Suprapubic skin (tissue), 3 donors: Measurements from ENCODE around the gene NFATC3.

Source experiments
- POLR2A ChIP-seq, 2 donors: fragments of 450-650 bp; IDR thresholded peaks; one replicate each; pipeline ENCODE4 v1.6.1; 2017; ENCODE audit warnings: antibody characterized with exemption in 2 of 2, mild to moderate bottlenecking in 2 of 2, moderate library complexity in 2 of 2
- TF ChIP-seq, protein P1 (sequence below), 2 donors: fragments of 200-600 bp in 1 of 2; fragments of 450-650 bp in 1 of 2; sonication (generic) in 1 of 2; IDR thresholded peaks; one replicate each; pipeline ENCODE4 v1.5.1; 2016 to 2019; ENCODE audit warnings: antibody characterized with exemption in 2 of 2, mild to moderate bottlenecking in 1 of 2, moderate library complexity in 1 of 2

GRCh38 chr16:68085259-68086071, at the start of gene NFATC3:
- TF ChIP-seq, protein P1, sequence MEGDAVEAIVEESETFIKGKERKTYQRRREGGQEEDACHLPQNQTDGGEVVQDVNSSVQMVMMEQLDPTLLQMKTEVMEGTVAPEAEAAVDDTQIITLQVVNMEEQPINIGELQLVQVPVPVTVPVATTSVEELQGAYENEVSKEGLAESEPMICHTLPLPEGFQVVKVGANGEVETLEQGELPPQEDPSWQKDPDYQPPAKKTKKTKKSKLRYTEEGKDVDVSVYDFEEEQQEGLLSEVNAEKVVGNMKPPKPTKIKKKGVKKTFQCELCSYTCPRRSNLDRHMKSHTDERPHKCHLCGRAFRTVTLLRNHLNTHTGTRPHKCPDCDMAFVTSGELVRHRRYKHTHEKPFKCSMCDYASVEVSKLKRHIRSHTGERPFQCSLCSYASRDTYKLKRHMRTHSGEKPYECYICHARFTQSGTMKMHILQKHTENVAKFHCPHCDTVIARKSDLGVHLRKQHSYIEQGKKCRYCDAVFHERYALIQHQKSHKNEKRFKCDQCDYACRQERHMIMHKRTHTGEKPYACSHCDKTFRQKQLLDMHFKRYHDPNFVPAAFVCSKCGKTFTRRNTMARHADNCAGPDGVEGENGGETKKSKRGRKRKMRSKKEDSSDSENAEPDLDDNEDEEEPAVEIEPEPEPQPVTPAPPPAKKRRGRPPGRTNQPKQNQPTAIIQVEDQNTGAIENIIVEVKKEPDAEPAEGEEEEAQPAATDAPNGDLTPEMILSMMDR (IDR thresholded peaks at IDR 0.05) = no peak
- TF ChIP-seq POLR2A (IDR thresholded peaks at IDR 0.05) = peak in 1 of 2 donors; percentile 45
